Tibial nerve (tissue), 4 donors: Measurements from ENCODE around the gene SLC27A1.

Experiments
- CTCF ChIP-seq, 5 experiments: fragments of 200-600 bp in 3 of 5; fragments of 450-650 bp in 2 of 5; sonication (generic) in 3 of 5; IDR thresholded peaks; one replicate each; pipeline ENCODE4 v1.5.1; 2016 to 2019; ENCODE audit warnings: antibody characterized with exemption in 5 of 5, mild to moderate bottlenecking in 3 of 5, moderate library complexity in 2 of 5
- EP300 ChIP-seq, 2 donors: sonication (generic); formaldehyde crosslinking; IDR thresholded peaks; one replicate each; pipeline ENCODE4 v1.6.1; 2017; ENCODE audit warnings: antibody characterized with exemption in 2 of 2, mild to moderate bottlenecking in 1 of 2
- POLR2A ChIP-seq, 2 donors: fragments of 450-650 bp; IDR thresholded peaks; one replicate each; pipeline ENCODE4 v1.6.1; 2017; ENCODE audit warnings: antibody characterized with exemption in 2 of 2, mild to moderate bottlenecking in 2 of 2, moderate library complexity in 2 of 2

- TF ChIP-seq CTCF (IDR thresholded peaks at IDR 0.05) (no peak), EP300 (IDR thresholded peaks at IDR 0.05) (no peak), POLR2A (IDR thresholded peaks at IDR 0.05) (no peak)
Measured at GRCh38 chr19:17532557-17532956, 62.2 kb downstream of the SLC27A1 start.
